Measurements from ENCODE around the gene TMEM116.
A peak's percentile ranks its signal among the peaks of the same experiment; 100 is the strongest.
"Not testable (repeated sequence)": the region's sequence is repeated elsewhere in the genome, so short reads cannot be mapped to it uniquely, and the experiment has no call there.

TMEM116 gene

DNA sequence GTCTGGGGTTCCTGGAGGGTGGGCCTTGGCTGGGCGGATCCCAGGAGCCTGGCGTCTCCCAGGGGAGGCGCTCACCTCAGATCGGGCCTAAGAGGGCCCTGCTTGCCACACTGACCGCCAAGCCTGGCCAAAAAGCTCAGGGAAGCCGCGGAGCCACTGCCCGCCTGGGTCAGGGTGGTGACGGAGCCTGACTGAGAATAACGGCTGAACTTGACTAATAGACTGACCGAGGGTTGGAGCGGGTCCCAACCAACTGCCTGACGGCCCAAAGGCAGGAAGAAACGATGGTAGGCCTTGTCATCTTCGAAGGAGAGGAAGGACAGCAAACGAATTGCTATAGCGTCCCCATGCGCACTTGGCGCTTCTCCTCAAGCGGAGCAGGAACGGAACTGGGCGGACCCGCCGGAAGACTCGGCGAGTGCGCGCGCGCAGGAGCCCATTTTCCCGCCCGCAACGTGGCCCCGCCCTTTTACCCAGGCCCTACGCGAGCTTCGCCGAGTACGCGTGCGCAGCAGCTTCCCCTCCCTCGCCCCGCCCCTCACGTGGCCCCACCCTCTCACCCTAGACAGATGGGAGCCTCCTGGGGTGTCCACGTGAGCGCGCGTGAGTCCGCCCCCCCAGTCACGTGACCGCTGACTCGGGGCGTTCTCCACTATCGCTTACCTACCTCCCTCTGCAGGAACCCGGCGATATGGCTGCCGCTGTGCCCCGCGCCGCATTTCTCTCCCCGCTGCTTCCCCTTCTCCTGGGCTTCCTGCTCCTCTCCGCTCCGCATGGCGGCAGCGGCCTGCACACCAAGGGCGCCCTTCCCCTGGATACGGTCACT lies at the start of gene TMEM116, which contains the start of gene ERP29:
TMEM116 (minus strand) TSS at position 391 of the 826 bp plus-strand sequence. CDS start 7,895 bp downstream, outside the sequence.
ERP29 (plus strand) TSS at position 652 of the 826 bp plus-strand sequence; CDS start at position 692, 40 bp downstream.
- DNase-seq (ENCODE audit: extremely low read depth in 1 of 2, low read depth in 1 of 2): peak; percentile 100

DNA sequence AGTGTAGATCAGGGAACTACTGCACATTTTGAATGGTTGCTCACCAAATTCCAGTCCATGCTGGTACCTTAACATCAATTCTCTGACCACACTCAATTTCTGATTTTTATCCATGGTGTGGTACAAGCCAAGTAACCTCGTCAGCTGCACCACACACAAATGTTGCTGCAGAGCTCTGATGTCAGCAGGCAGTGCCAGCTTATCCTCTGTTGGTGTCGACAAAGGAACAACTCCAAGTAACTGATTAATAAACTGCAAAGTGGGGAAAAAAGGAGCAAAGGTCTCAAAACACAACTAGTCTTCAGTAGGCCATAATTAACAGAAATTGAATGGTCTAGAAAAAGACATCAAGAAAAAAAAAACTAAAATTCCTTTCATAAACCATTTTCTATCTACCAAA lies 48.2 kb upstream of the TMEM116 start:
- no peak for DNase-seq (ENCODE audit: extremely low read depth in 1 of 2, low read depth in 1 of 2)

DNA sequence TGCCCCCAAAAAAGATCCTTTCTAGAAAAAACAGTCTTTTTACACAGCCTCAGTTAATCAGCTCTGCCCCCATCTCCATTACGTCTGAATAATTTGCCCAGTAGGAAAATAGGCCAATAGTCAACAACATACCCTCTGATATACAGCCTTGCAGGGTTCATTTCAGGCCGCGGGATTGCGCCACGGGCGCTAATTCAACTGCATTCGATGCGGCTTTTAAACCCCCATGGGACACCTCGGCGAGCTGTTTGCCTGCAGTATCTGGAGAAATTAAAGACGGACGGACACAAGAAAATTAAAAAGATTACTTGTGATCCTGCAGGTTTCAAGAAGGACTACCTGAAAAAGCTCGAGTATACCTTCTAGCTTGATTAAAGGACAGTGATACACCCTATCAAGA lies 36.4 kb upstream of the TMEM116 start:
- no peak for DNase-seq (ENCODE audit: extremely low read depth in 1 of 2, low read depth in 1 of 2)

- no peak for DNase-seq (ENCODE audit: extremely low read depth in 1 of 2, low read depth in 1 of 2)
Observed at GRCh38 chr12:112046003-112046402, 33.0 kb upstream of the TMEM116 start.

DNA sequence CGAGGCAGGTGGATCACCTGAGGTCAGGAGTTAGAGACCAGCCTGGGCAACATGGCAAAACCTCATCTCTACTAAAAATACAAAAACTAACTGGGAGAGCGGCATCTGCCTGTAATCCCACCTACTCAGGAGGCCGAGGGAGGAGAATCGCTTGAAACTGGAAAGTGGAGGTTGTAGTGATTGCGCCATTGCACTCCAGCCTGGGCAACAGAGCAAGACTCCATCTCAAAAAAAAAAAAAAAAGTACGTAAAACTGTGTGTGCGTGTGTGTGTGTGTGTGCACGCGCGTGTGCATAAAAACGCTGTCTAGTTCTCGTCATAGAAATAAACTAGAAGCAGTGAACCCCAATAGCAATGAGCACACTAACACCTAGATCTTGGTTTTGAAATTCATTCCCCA lies 23.6 kb upstream of the TMEM116 start:
- DNase-seq (ENCODE audit: extremely low read depth in 1 of 2, low read depth in 1 of 2): not testable (repeated sequence)

DNA sequence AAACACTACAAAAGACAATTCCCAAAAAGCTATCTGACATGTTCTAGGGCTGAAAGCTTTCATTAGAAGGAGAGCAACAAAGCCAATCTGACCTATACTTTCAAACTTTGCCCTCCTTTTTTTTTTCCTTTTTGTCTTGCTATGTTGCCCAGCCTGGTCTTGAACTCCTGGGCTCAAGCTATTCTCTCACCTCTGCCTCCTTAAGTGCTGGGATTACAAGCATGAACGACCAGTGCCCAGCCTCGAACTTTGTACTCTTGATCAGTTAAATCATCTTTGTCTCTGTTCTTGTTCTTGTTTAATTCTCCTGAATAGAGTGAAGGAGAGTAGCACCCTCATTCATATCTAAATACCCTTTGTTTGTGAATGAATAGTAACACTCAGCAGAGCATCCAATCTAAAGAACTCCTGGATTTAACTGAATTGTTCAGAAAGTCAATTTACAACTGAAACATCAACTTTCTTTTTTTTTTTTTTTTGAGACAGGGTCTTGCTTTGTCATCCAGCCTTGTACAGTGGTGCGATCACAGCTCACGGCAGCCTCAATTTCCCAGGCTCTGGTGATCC lies 22.3 kb upstream of the TMEM116 start:
- no peak for DNase-seq (ENCODE audit: extremely low read depth in 1 of 2, low read depth in 1 of 2)

DNA sequence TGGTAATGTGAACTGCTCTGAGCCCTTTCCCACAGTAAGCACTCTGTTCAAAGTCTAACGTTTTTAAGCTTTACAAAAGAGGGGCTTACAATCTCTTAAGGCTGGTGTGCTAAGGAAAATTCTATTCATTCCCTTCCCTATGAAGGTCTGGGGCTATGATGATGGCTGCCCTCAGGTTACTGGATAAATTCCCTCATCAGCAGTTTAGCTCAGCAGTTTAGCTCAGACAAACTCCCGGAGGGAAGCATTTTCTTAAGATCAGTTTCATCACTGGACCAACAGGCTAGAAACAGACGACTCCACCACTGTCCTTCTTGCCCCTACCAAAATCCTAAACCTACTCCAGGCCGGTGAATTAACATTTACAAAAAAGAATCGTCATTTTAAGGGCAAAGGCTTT lies 19.3 kb upstream of the TMEM116 start:
- DNase-seq (ENCODE audit: extremely low read depth in 1 of 2, low read depth in 1 of 2): no peak

GRCh38 chr12:112031472-112031871 lies 18.5 kb upstream of the TMEM116 start:
- no peak for DNase-seq (ENCODE audit: extremely low read depth in 1 of 2, low read depth in 1 of 2)

DNA sequence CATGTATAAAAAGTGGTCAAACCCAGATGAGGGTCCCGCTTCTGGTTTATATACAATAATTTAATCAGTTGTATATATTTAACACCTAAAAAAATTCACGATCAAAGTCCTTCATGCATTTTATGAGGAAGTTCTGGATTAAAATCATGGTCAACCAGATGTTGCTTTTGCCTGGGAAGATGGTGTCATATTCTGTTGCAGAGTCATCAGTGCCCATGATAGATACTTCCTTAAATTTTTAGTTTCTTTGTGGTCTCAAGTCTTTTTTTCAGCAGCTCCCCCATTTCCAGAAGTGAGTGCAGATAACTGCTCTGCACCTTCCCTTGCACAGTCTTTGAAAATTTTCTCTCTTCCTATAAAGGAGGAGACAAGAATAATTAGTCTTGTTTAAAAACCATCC lies 16.3 kb upstream of the TMEM116 start:
- no peak for DNase-seq (ENCODE audit: extremely low read depth in 1 of 2, low read depth in 1 of 2)

- DNase-seq (ENCODE audit: extremely low read depth in 1 of 2, low read depth in 1 of 2): no peak
Observed at GRCh38 chr12:112025808-112026375, 12.9 kb upstream of the TMEM116 start.

GRCh38 chr12:112023759-112024396 lies 10.9 kb upstream of the TMEM116 start:
- DNase-seq (ENCODE audit: extremely low read depth in 1 of 2, low read depth in 1 of 2): no peak

DNA sequence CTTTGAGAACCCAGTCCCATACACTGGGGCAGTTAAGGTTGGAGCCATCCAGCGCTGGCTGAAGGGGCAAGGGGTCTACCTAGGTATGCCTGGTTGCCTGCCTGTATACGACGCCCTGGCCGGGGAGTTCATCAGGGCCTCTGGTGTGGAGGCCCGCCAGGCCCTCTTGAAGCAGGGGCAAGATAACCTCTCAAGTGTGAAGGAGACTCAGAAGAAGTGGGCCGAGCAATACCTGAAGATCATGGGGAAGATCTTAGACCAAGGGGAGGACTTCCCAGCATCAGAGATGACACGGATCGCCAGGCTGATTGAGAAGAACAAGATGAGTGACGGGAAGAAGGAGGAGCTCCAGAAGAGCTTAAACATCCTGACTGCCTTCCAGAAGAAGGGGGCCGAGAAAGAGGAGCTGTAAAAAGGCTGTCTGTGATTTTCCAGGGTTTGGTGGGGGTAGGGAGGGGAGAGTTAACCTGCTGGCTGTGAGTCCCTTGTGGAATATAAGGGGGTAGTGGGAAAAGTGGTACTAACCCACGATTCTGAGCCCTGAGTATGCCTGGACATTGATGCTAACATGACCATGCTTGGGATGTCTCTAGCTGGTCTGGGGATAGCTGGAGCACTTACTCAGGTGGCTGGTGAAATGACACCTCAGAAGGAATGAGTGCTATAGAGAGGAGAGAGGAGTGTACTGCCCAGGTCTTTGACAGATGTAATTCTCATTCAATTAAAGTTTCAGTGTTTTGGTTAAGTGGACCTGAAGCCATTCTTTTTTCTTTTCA lies 9.5 kb upstream of the TMEM116 start:
- DNase-seq (ENCODE audit: extremely low read depth in 1 of 2, low read depth in 1 of 2): no peak

DNA sequence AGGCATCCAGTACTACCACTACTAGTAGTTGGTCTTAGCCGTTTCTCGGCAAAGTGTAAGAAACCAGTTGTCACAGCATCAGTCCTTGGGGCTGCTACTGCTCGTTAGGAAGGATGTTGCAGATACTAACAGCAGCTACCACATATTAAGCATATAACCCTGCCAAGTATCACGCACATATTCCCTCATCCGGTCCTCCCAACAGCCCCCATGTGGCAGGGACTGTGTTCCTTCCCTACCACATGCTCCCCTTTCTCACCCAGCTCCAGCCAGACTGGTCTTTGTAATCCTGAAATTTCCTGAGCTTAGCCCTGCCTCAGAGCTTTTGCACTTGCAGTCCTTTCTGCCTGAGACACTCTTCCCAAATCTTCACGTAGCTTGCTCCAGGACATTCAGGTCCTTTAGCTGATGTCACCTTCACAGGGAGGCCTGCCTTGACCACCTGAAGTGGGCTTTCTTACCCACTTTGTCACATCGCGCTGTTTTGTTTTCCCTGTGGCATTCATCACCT lies 8.0 kb upstream of the TMEM116 start:
- DNase-seq (ENCODE audit: extremely low read depth in 1 of 2, low read depth in 1 of 2): no peak

DNA sequence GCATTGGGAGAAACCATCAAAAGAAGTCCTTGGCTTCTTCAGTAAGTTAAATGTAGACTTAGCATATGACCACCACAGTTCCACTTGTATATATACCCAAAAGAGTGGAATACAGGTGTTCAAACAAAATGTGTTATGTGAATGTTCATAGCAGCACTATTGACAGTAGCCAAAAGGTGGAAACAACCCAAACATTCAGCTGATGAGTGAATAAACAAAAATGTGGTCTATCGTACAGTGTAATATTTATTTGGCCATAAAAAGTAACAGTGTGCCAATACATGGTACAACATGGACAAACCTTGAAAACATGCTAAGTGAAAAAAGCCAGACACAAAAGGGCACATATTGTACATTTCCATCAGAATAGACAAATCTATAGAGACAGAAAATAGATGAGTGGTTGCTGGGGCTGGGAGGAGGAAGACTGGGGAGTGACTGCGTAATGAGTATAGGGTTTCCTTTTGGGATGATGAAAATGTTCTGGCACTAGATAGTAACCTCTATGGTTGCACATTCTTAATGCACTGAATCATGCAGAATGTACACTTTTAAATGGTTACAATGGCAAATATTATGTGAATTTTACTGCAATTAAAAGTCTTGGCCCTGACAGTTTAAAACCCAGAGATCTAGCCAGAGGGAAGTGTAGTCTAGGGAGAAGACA lies 5.7 kb upstream of the TMEM116 start:
- no peak for DNase-seq (ENCODE audit: extremely low read depth in 1 of 2, low read depth in 1 of 2)

GRCh38 chr12:112017041-112017440 lies 4.1 kb upstream of the TMEM116 start:
- DNase-seq (ENCODE audit: extremely low read depth in 1 of 2, low read depth in 1 of 2): no peak

DNA sequence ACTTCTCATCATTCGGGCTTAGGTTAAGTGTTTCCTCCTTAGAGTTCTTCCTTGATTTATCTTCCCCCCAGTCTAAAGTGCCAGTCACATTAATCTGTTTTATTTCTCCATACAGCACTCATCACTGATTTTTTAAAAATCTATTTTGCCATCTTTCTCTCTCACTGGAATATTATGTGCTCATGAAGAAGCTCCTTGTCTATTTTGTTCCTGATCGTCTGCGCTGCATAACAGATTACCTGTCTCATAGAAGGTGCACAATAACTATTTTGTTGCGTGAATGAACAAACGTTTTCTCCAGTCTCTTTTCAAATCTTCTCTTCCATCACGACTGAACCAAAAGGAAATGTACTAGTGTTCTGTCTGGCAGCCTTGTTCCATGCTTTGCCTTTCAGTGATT lies 3.0 kb upstream of the TMEM116 start:
- DNase-seq (ENCODE audit: extremely low read depth in 1 of 2, low read depth in 1 of 2): no peak

DNA sequence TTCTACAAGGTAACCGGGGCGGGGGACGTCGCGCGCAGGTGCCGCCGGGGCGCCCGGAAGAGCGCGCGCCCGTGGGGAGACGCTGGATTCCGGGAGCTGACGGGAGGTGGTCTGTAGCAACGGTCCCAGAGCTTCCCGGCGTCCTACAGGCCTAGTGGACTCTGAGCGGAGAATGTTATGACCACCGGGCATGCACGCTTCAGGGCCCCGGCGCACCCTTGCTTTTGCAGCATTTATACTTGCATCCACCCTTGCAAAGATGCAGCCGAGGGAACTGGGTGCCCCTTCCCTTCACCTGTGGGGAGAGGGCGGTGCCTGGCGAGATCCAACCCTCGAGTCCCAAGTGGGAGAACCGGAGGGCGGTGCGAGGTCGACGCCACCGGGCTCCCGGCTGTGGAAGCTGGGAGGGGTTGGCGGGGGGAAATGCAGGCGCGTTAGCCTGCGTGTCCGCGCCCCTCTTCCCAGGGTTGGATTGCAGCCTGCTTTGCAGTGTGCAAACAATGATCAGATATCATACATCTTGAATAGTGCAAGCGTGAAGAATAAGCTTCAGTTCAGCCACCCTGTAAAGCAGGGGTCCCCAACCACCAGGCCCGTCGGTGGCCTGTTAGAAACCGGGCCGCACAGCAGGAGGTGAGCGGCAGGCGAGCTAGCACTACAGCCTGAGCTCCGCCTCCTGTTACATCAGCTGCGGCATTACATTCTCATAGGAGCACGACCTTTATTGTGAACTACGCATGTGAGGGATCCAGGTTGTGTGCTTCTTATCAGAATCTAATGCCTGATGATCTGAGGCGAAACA lies 837 bp upstream of the TMEM116 start:
- DNase-seq (ENCODE audit: extremely low read depth in 1 of 2, low read depth in 1 of 2): peak in 1 of 2 donors; percentile 20

- DNase-seq (ENCODE audit: extremely low read depth in 1 of 2, low read depth in 1 of 2): no peak
Observed at GRCh38 chr12:112011685-112012084, 1.3 kb downstream of the TMEM116 start.
